HL-60 (cell line): ENCODE results near the gene ARRB2.

Source experiments
- DNase-seq, 2 experiments: peaks; one replicate each; pipeline ENCODE4 v3.0.0-alpha.2; 2010 to 2020; ENCODE audit warnings: low read depth in 1 of 2, low spot score in 1 of 2
- H3K27ac ChIP-seq: fragments of 250-450 bp; sonication (Bioruptor Pico); replicated peaks from 2 replicates; pipeline ENCODE4 v1.5.1; 2020; ENCODE audit warnings: mild to moderate bottlenecking, moderate library complexity
- H3K27me3 ChIP-seq: fragments of 250-450 bp; sonication (Bioruptor Pico); 2 replicates; pipeline ENCODE4 v1.5.1; 2021; ENCODE audit warnings: mild to moderate bottlenecking, moderate library complexity; ENCODE audit not compliant: insufficient read depth, poor library complexity, severe bottlenecking
- H3K4me3 ChIP-seq: replicated peaks from 2 replicates; pipeline ENCODE4 v1.5.1; 2011; ENCODE audit warnings: mild to moderate bottlenecking, control low read depth, low read length; ENCODE audit not compliant: insufficient read depth
- CTCF ChIP-seq: IDR thresholded peaks from one replicate; pipeline ENCODE4 v1.5.1; 2011; ENCODE audit warnings: low read length, control low read depth, inconsistent platforms; ENCODE audit not compliant: insufficient read depth
- GABPA ChIP-seq: IDR thresholded peaks from 2 replicates; pipeline ENCODE4 v1.6.1; 2012; ENCODE audit warnings: low read depth
- POLR2AphosphoS5 ChIP-seq: IDR thresholded peaks from 2 replicates; pipeline ENCODE4 v1.6.1; 2012; ENCODE audit warnings: low read depth
- REST ChIP-seq: IDR thresholded peaks from 2 replicates; pipeline ENCODE4 v1.6.1; 2012; ENCODE audit warnings: low read depth; ENCODE audit not compliant: insufficient replicate concordance
- SPI1 ChIP-seq: IDR thresholded peaks from 2 replicates; pipeline ENCODE4 v1.6.1; 2012; ENCODE audit warnings: low read depth, mild to moderate bottlenecking, borderline replicate concordance

ARRB2 gene

GRCh38 chr17:4665027-4665426, 45.4 kb upstream of the ARRB2 start:
- H3K27ac ChIP-seq, result no peak overlapping the region
- H3K27me3 ChIP-seq, result no peaks in the 10 kb centered on the region
- TF ChIP-seq CTCF (no peak), SPI1 (no peak), GABPA (no peak), REST (no peak), POLR2AphosphoS5 (no peak)
- no peak overlapping the region for H3K4me3 ChIP-seq
- no peak for DNase-seq

GRCh38 chr17:4666296-4666695, 44.1 kb upstream of the ARRB2 start:
- no peak for DNase-seq
- no peaks in the 10 kb centered on the region for H3K27me3 ChIP-seq
- no peak overlapping the region for H3K27ac ChIP-seq
- no peak overlapping the region for H3K4me3 ChIP-seq
- no peak for TF ChIP-seq CTCF
- TF ChIP-seq GABPA, result no peak
- TF ChIP-seq POLR2AphosphoS5, result no peak
- no peak for TF ChIP-seq SPI1
- no peak for TF ChIP-seq REST

- H3K27me3 ChIP-seq, result no peaks in the 10 kb centered on the region
- H3K4me3 ChIP-seq, result no peak overlapping the region
- no peak for TF ChIP-seq GABPA
- TF ChIP-seq REST, result no peak
- TF ChIP-seq SPI1, result no peak
- no peak for TF ChIP-seq POLR2AphosphoS5
- no peak for TF ChIP-seq CTCF
- DNase-seq, result no peak
- no peak overlapping the region for H3K27ac ChIP-seq
Observed at GRCh38 chr17:4667166-4667565, 43.3 kb upstream of the ARRB2 start.
